Measurements from ENCODE around the gene MED13L. TPM values are rescaled to one million over a fixed set of nuclear protein-coding genes. Genes with fewer than 3 reads are reported as not detected.

The MED13L gene
- total and polyA plus RNA-seq, 2 experiments from 2014 or later, result 11.7 to 88.7 TPM

GRCh38 chr12:116186482-116187150 lies 90.9 kb downstream of the MED13L start:
- no peak overlapping the region for H3K9ac ChIP-seq
- in situ Hi-C loops (cut with MboI), result no loop called here
- no peaks in the 10 kb centered on the region for H3K9me2 ChIP-seq (ENCODE audit: insufficient read depth)
- H3K4me2 ChIP-seq (ENCODE audit: unreplicated experiment), result no peak overlapping the region
- H3K9me3 ChIP-seq (ENCODE audit: low read depth), result no peaks in the 10 kb centered on the region
- TF ChIP-seq EZH2 (IDR thresholded peaks at IDR 0.05; ENCODE audit: insufficient read depth, poor library complexity, severe bottlenecking) (no peak), EZH2phosphoT487 (IDR thresholded peaks at IDR 0.05; ENCODE audit: insufficient read depth, low read depth) (no peak)
- no peak overlapping the region for H2AFZ ChIP-seq
- 23 to 30% methylated on average over 3 of the region's 3 CpGs for WGBS, 2 experiments (ENCODE audit: low coverage in 1 of 2, low lambda C conversion rate in 2 of 2, missing lambda C conversion rate in 2 of 2)
- no peak overlapping the region for H3K27ac ChIP-seq
- no peaks in the 10 kb centered on the region for H3K36me3 ChIP-seq (ENCODE audit: low read depth)
- peaks cover 20% of the 10 kb centered on the region; the same call in 1 of the 2 replicates for H3F3A ChIP-seq (ENCODE audit: insufficient read depth)
- no peak overlapping the region for H3K4me3 ChIP-seq
- peaks cover 42% of the 10 kb centered on the region for H3K4me1 ChIP-seq (ENCODE audit: insufficient read depth)
- H4K20me1 ChIP-seq (ENCODE audit: insufficient read depth), result peaks cover 53% of the 10 kb centered on the region
- no peak for DNase-seq
- H3K79me2 ChIP-seq (ENCODE audit: insufficient read depth), result peaks cover 100% of the 10 kb centered on the region
- H3K27me3 ChIP-seq (replicated peaks; ENCODE audit: insufficient read depth), result no peaks in the 10 kb centered on the region

DNA sequence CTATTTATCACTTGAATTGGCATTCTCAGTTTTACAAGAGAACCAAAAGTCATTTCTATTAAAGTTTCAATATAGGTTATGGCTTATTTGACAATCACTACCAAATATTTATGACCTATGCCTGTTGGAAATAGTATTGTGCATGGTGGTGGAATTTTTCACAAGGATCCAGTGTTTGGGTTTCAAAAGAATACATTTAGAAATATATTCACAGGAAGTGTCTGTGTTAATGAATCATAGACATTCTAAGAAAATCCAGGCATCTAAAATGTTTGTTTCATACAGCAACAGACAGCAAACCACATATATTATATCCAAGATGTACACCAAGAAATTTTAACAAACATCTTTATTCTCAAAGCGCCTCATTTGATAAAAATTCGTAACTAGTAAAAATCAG lies 92.7 kb downstream of the MED13L start:
- H4K20me1 ChIP-seq (ENCODE audit: insufficient read depth), result peaks cover 40% of the 10 kb centered on the region
- 93 to 97% methylated on average over 2 of the region's 2 CpGs for whole genome bisulfite sequencing, 2 experiments (ENCODE audit: low coverage in 1 of 2, low lambda C conversion rate in 2 of 2, missing lambda C conversion rate in 2 of 2)

DNA sequence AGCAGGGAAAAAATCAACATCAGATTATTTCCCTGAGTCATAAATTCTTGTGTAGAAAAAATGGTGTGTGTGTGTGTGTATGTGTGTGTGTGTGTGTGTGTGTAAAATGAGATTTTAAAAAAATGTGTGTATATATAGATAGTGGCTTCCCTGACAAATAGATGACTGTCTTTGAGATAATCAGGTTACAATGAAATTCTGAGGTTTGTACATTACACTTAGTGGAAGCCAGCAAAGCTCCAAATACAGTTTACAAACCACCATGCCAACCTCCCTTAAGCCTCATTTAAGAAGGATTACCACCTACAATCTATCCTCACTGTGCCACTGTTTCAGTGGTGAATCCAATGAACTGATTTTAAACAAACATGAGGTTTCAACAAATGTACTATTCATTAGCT lies 93.8 kb downstream of the MED13L start:
- H3K27ac ChIP-seq, result peak overlapping the region; percentile 4; the same call in 1 of the 2 replicates
- H3K4me2 ChIP-seq (ENCODE audit: unreplicated experiment), result peak overlapping the region; percentile 40
- no peaks in the 10 kb centered on the region for H3K27me3 ChIP-seq (replicated peaks; ENCODE audit: insufficient read depth)
- H4K20me1 ChIP-seq (ENCODE audit: insufficient read depth), result peaks cover 30% of the 10 kb centered on the region
- no peak overlapping the region for H3K9ac ChIP-seq
- H2AFZ ChIP-seq, result no peak overlapping the region
- TF ChIP-seq EZH2phosphoT487 (IDR thresholded peaks at IDR 0.05; ENCODE audit: insufficient read depth, low read depth) (no peak), EZH2 (IDR thresholded peaks at IDR 0.05; ENCODE audit: insufficient read depth, poor library complexity, severe bottlenecking) (no peak)
- in situ Hi-C loops (cut with MboI), result no loop called here
- H3K9me3 ChIP-seq (ENCODE audit: low read depth), result no peaks in the 10 kb centered on the region
- peaks cover 36% of the 10 kb centered on the region for H3K4me1 ChIP-seq (ENCODE audit: insufficient read depth)
- H3K36me3 ChIP-seq (ENCODE audit: low read depth), result no peaks in the 10 kb centered on the region
- H3F3A ChIP-seq (ENCODE audit: insufficient read depth), result peaks cover 16% of the 10 kb centered on the region; the same call in 1 of the 2 replicates
- peak; percentile 27 for DNase-seq
- no peaks in the 10 kb centered on the region for H3K9me2 ChIP-seq (ENCODE audit: insufficient read depth)
- peaks cover 100% of the 10 kb centered on the region for H3K79me2 ChIP-seq (ENCODE audit: insufficient read depth)
- H3K4me3 ChIP-seq, result no peak overlapping the region

More for the DNA sequence above, 92.7 kb downstream of the MED13L start:
- H3K79me2 ChIP-seq (ENCODE audit: insufficient read depth), result peaks cover 100% of the 10 kb centered on the region
- DNase-seq, result peak; percentile 43
- H3K9ac ChIP-seq, result no peak overlapping the region
- no peak overlapping the region for H3K4me3 ChIP-seq
- H3K36me3 ChIP-seq (ENCODE audit: low read depth), result no peaks in the 10 kb centered on the region
- H3K27me3 ChIP-seq (replicated peaks; ENCODE audit: insufficient read depth), result no peaks in the 10 kb centered on the region
- TF ChIP-seq EZH2phosphoT487 (IDR thresholded peaks at IDR 0.05; ENCODE audit: insufficient read depth, low read depth), result no peak
- no peak for TF ChIP-seq EZH2 (IDR thresholded peaks at IDR 0.05; ENCODE audit: insufficient read depth, poor library complexity, severe bottlenecking)
- H3K9me2 ChIP-seq (ENCODE audit: insufficient read depth), result no peaks in the 10 kb centered on the region
- H2AFZ ChIP-seq, result no peak overlapping the region
- in situ Hi-C loops (cut with MboI), result no loop called here
- H3K4me2 ChIP-seq (ENCODE audit: unreplicated experiment), result no peak overlapping the region
- no peaks in the 10 kb centered on the region for H3K9me3 ChIP-seq (ENCODE audit: low read depth)
- H3K27ac ChIP-seq, result peak overlapping the region; percentile 4; the same call in 1 of the 2 replicates
- H3F3A ChIP-seq (ENCODE audit: insufficient read depth), result peaks cover 19% of the 10 kb centered on the region; the same call in 1 of the 2 replicates
- H3K4me1 ChIP-seq (ENCODE audit: insufficient read depth), result peaks cover 36% of the 10 kb centered on the region

DNA sequence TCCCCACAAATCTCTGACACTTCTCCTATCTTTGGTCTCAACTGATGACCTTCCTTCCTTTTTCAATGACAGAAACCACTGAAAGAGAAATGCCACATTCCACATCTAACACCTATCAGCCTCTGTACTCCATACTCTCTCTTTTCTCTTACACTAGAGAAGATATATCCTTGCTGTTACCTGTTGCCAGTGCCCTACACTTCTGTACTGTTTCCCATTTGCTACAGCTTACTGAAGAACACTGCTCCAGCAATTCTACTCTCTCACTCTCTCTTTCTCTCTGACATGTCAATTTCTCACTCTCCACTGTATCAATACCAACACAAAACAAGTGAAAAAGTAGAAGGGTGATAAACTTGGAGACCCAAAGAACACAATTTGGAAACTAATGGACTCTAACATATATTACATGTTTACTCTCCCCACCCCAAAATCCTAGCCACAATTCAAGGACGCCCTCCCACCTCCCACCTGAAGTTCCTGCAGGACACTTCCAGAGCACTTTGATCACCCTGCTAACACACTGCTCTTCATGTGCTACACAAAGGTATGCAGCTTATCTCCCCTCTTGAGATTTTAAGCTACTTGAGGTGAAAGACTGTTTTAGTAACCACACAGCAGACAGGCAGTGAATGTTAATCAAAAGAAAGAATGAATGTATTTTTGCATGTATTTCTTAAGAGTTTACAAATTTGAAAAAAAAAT lies 95.0 kb downstream of the MED13L start:
- H3K9me2 ChIP-seq (ENCODE audit: insufficient read depth), result no peaks in the 10 kb centered on the region
- H3K4me1 ChIP-seq (ENCODE audit: insufficient read depth), result peaks cover 36% of the 10 kb centered on the region
- no peak for DNase-seq
- in situ Hi-C loops (cut with MboI), result no loop called here
- peaks cover 40% of the 10 kb centered on the region for H4K20me1 ChIP-seq (ENCODE audit: insufficient read depth)
- H3K9ac ChIP-seq, result no peak overlapping the region
- no peak overlapping the region for H3K27ac ChIP-seq
- H3K79me2 ChIP-seq (ENCODE audit: insufficient read depth), result peaks cover 100% of the 10 kb centered on the region
- no peak overlapping the region for H2AFZ ChIP-seq
- no peaks in the 10 kb centered on the region for H3K36me3 ChIP-seq (ENCODE audit: low read depth)
- no peaks in the 10 kb centered on the region for H3K9me3 ChIP-seq (ENCODE audit: low read depth)
- no peak overlapping the region for H3K4me2 ChIP-seq (ENCODE audit: unreplicated experiment)
- TF ChIP-seq EZH2 (IDR thresholded peaks at IDR 0.05; ENCODE audit: insufficient read depth, poor library complexity, severe bottlenecking) (no peak), EZH2phosphoT487 (IDR thresholded peaks at IDR 0.05; ENCODE audit: insufficient read depth, low read depth) (no peak)
- WGBS, 2 experiments (ENCODE audit: low coverage in 1 of 2, low lambda C conversion rate in 2 of 2, missing lambda C conversion rate in 2 of 2), result 92 to 94% methylated on average over 1 of the region's 1 CpG
- H3K27me3 ChIP-seq (replicated peaks; ENCODE audit: insufficient read depth), result no peaks in the 10 kb centered on the region
- H3K4me3 ChIP-seq, result no peak overlapping the region
- peaks cover 16% of the 10 kb centered on the region; the same call in 1 of the 2 replicates for H3F3A ChIP-seq (ENCODE audit: insufficient read depth)
